ENCODE results near the gene PEX1. TPM values are rescaled to one million over a fixed set of nuclear protein-coding genes. Genes with fewer than 3 reads are reported as not detected.

The PEX1 gene
- total and polyA plus RNA-seq, 9 of the 15 experiments (the other 6 are each of a cell fraction or from before 2014, with no cell fraction given), result 9.4 to 32.2 (median 19.9) TPM

- TF ChIP-seq CBX3 (IDR thresholded peaks at IDR 0.05; ENCODE audit: borderline replicate concordance in 1 of 2, low read length in 2 of 2) (peak in 1 of 2 experiments; percentile 38; a peak in 2 of 3 replicates), RNF2 (IDR thresholded peaks at IDR 0.05) (no peak), U2AF2 (optimal IDR thresholded peaks at IDR 0.05; ENCODE audit: low read depth, low read length) (no peak), CBFB (CRISPR knock-in tag; IDR thresholded peaks at IDR 0.05) (no peak), KDM1A (IDR thresholded peaks at IDR 0.05) (no peak), TCFL5 (CRISPR knock-in tag; conservative IDR thresholded peaks at IDR 0.05) (no peak), L3MBTL2 (IDR thresholded peaks at IDR 0.05) (peak; percentile 69), HDAC6 (IDR thresholded peaks at IDR 0.05; ENCODE audit: low read depth, low read length) (no peak), ZNF347 (CRISPR knock-in tag; IDR thresholded peaks at IDR 0.05; ENCODE audit: low read depth) (no peak), DPF2 (IDR thresholded peaks at IDR 0.05) (peak; percentile 42; the same call in 1 of the 2 replicates), HMG20B (CRISPR knock-in tag; IDR thresholded peaks at IDR 0.05) (no peak), SRSF9 (IDR thresholded peaks at IDR 0.05; ENCODE audit: borderline replicate concordance, low read depth, low read length) (no peak), LCOR (CRISPR knock-in tag; IDR thresholded peaks at IDR 0.05) (no peak; the same call in 1 of the 2 replicates), SNRNP70 (optimal IDR thresholded peaks at IDR 0.05; ENCODE audit: low read depth, low read length) (no peak), ZNF316 (IDR thresholded peaks at IDR 0.05) (no peak), MXI1 (IDR thresholded peaks at IDR 0.05; ENCODE audit: low read depth, low read length) (0 out of 2 replicates have a peak, but pooled peaks have one; percentile 7), EZH2 (IDR thresholded peaks at IDR 0.05; ENCODE audit: borderline replicate concordance, low read depth, low read length) (no peak), HNRNPL (IDR thresholded peaks at IDR 0.05; ENCODE audit: low read depth, low read length) (no peak), PYGO2 (tag; IDR thresholded peaks at IDR 0.05) (no peak), ZNF785 (CRISPR knock-in tag; IDR thresholded peaks at IDR 0.05) (no peak), PCBP2 (IDR thresholded peaks at IDR 0.05; ENCODE audit: low read depth, low read length, poor library complexity, severe bottlenecking) (no peak), ZNF778 (CRISPR knock-in tag; IDR thresholded peaks at IDR 0.05) (no peak), DNMT1 (IDR thresholded peaks at IDR 0.05) (no peak), SMAD1 (IDR thresholded peaks at IDR 0.05; ENCODE audit: low read depth, low read length, partially characterized antibody) (no peak), SOX6 (IDR thresholded peaks at IDR 0.05) (peak; percentile 59; the same call in 1 of the 2 replicates)
- TF ChIP-seq, protein P1, sequence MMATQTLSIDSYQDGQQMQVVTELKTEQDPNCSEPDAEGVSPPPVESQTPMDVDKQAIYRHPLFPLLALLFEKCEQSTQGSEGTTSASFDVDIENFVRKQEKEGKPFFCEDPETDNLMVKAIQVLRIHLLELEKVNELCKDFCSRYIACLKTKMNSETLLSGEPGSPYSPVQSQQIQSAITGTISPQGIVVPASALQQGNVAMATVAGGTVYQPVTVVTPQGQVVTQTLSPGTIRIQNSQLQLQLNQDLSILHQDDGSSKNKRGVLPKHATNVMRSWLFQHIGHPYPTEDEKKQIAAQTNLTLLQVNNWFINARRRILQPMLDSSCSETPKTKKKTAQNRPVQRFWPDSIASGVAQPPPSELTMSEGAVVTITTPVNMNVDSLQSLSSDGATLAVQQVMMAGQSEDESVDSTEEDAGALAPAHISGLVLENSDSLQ (IDR thresholded peaks at IDR 0.05), result peak; percentile 53
- TF ChIP-seq, protein P2, sequence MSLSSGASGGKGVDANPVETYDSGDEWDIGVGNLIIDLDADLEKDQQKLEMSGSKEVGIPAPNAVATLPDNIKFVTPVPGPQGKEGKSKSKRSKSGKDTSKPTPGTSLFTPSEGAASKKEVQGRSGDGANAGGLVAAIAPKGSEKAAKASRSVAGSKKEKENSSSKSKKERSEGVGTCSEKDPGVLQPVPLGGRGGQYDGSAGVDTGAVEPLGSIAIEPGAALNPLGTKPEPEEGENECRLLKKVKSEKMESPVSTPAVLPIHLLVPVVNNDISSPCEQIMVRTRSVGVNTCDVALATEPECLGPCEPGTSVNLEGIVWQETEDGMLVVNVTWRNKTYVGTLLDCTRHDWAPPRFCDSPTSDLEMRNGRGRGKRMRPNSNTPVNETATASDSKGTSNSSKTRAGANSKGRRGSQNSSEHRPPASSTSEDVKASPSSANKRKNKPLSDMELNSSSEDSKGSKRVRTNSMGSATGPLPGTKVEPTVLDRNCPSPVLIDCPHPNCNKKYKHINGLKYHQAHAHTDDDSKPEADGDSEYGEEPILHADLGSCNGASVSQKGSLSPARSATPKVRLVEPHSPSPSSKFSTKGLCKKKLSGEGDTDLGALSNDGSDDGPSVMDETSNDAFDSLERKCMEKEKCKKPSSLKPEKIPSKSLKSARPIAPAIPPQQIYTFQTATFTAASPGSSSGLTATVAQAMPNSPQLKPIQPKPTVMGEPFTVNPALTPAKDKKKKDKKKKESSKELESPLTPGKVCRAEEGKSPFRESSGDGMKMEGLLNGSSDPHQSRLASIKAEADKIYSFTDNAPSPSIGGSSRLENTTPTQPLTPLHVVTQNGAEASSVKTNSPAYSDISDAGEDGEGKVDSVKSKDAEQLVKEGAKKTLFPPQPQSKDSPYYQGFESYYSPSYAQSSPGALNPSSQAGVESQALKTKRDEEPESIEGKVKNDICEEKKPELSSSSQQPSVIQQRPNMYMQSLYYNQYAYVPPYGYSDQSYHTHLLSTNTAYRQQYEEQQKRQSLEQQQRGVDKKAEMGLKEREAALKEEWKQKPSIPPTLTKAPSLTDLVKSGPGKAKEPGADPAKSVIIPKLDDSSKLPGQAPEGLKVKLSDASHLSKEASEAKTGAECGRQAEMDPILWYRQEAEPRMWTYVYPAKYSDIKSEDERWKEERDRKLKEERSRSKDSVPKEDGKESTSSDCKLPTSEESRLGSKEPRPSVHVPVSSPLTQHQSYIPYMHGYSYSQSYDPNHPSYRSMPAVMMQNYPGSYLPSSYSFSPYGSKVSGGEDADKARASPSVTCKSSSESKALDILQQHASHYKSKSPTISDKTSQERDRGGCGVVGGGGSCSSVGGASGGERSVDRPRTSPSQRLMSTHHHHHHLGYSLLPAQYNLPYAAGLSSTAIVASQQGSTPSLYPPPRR (CRISPR knock-in tag; IDR thresholded peaks at IDR 0.05; ENCODE audit: borderline replicate concordance), result no peak
These were observed 80.0 kb downstream of the PEX1 start (continued) for GRCh38 chr7:92448205-92448747.

All from K562 (cell line).